GM10847 (cell line): ENCODE data around the gene ARHGAP8.

Experiments used
- POLR2A ChIP-seq: IDR thresholded peaks from 2 replicates; pipeline ENCODE4 v1.6.1; 2011; ENCODE audit not compliant: insufficient read length; ENCODE audit errors: extremely low read depth

The ARHGAP8 gene

GRCh38 chr22:44819966-44820631, 67.7 kb downstream of the ARHGAP8 start:
- TF ChIP-seq POLR2A = no peak

DNA sequence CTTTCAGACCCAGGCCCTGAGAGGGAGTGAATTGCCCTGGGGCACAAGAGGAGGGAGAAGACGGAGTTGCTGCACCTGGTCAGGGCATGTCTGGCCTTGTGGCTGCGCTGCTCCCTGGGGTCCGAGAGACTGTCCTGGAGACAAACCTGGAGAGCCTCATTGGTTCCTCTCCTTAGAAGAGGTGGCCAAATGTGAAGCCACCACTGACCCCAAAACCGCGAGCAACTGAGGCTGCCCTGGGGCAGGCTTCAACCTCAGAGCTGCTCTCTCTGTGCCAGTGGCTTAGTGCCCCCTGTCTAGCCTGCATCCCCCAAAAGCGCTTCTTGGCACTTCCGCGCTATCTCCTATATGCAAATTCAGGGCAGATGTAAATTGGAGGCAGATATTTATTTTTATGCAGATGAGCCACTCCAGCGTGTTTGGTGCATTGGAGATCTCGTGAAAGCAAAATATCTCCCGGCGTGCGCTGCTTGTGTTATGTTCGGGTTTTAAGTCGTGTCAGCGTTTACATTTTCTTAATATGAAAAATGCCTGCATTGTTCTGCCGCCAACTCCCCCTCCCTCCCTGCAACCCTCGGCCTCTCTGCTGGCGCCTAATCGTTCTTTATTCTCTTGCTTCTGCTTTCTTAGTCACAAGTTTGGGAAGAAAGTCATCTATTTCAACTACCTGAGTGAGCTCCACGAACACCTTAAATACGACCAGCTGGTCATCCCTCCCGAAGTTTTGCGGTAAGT, 69.5 kb downstream of the ARHGAP8 start:
- TF ChIP-seq POLR2A = no peak

- no peak for TF ChIP-seq POLR2A
Observed at GRCh38 chr22:44822534-44822933, 70.2 kb downstream of the ARHGAP8 start.

DNA sequence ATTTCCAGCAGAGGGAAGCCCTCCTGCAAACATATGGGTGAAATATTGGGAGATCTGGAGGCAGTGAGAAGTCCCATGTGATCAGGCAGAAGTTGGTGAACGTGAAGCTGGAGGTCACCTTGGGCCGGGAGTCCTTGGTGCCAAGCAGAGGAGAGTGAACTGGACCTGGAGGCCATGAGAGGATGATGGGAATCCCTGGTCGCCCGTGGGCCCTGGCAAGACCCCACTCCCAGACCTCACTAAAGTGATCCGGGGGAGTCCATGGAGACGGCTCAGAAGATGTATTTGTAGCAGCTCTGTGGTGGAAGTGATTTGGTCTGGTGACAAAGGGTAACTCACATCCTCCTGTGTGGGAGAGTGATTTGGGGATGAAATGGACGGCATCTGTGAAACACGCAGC, 71.0 kb downstream of the ARHGAP8 start:
- TF ChIP-seq POLR2A = no peak

DNA sequence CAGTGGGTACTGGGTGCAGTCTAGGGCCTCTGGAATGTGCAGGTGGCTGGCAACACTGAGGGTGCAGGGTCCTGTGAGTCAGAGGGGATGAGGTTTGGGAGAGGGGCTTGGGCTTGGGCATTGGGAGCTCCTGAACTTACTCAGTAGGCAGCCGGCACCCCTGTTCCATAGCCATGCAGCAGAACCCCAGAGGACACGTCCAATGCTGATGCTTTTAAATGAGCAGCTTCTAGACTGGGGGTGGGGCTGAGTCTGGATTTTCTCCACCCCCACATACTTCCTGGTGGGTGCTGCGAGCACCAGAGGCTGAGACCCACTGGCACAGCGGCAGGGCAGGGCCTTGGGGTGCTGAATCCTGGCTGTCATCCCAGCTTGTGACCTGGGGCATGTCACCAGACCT, 71.4 kb downstream of the ARHGAP8 start:
- no peak for TF ChIP-seq POLR2A

- TF ChIP-seq POLR2A = no peak
Observed at GRCh38 chr22:44824271-44824670, 71.9 kb downstream of the ARHGAP8 start.

- no peak for TF ChIP-seq POLR2A
Observed at GRCh38 chr22:44825310-44826150, 73.2 kb downstream of the ARHGAP8 start.

DNA sequence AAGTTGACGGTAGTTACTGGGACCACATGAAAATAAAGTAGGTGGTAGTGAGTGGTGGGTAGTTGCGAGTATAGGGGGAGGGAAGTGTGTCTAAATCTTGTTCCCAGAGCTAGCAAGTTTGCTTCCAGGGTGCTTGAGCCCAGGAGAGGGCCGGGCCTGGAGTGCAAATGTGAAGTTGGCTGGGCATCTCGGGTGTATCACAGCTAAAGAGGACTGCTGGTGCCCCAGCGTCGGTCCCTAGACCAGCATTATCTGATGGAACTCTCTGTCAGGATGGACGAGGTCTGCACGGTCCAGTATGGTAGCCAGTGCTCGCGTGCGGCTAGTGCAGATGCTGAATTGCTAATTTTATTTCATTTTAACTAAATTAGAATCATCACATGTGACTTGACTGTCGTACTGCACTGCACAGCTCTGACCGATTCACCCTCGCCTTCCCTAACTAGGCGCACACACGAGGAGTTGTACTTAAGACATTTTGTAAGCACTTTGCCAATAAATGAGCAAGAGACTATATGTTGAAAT, 75.4 kb downstream of the ARHGAP8 start:
- no peak for TF ChIP-seq POLR2A

DNA sequence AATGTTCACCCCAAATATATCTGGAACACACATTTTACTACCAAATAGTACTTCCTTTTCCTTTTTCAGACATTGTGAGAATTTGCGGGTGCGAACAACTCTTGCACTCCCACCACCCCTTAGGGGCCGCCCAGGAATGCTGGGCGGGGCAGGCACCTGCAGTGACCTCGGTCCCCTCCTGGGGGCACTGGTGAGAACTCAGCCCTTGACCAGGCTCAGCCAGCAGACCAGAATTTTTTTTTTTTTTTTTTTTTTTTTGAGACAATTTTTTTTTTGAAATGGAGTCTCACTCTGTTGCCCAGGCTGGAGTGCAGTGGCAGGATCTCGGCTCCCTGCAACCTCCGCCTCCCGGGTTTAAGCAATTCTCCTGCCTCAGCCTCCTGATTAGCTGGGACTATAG, 75.8 kb downstream of the ARHGAP8 start:
- no peak for TF ChIP-seq POLR2A

GRCh38 chr22:44831885-44832284, 79.5 kb downstream of the ARHGAP8 start:
- no peak for TF ChIP-seq POLR2A

DNA sequence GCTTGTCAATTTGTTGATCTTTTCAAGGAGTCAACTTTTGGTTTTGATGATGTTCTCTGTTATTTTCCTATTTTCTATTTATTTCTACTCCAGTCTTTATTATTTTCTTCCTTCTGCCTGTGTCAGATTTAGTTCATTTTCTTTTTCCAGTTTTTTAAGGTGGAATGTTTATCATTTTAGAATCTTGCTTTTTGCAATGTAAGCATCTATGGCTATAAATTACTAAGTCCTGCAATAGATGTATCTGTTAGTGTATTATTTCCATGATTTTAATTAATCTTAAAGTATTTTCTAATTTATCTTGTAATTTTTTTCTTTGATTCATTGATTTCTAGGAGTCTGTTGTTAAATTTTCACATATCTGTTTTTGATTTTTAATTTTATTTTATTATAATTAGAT, 81.7 kb downstream of the ARHGAP8 start:
- TF ChIP-seq POLR2A = no peak

GRCh38 chr22:44837481-44837880, 85.1 kb downstream of the ARHGAP8 start:
- no peak for TF ChIP-seq POLR2A

DNA sequence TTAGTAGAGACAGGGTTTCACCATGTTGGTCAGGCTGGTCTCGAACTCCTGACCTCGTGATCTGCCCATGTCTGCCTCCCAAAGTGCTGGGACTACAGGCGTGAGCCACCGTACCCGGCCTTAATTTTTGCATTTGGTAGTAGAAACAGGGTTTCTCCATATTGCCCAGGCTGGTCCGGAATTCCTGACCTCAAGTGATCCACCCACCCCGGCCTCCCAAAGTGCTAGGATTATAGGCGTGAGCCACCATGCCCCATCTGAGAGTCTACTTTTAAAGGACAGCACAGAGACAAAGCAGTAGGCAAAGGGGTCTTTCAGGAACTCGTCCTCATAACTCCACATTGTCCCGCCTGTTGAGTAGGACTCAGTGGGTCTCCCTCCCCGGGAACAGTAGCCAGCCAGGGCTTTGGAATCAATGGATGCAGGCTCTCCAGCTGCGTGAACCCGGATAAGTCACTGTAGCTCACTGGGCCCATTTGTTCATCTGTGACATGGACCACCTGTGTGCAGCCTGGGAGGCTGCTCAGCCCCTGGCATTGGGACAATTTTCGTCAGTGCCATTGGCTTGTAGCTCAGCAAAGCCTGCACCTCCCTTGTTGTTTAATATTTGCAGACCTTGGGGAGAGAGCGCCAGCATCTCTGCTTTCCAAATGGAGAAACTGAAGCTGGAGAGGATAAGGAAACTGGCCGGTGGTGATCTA, 86.1 kb downstream of the ARHGAP8 start:
- TF ChIP-seq POLR2A = no peak

- no peak for TF ChIP-seq POLR2A
Observed at GRCh38 chr22:44839061-44839460, 86.7 kb downstream of the ARHGAP8 start.

DNA sequence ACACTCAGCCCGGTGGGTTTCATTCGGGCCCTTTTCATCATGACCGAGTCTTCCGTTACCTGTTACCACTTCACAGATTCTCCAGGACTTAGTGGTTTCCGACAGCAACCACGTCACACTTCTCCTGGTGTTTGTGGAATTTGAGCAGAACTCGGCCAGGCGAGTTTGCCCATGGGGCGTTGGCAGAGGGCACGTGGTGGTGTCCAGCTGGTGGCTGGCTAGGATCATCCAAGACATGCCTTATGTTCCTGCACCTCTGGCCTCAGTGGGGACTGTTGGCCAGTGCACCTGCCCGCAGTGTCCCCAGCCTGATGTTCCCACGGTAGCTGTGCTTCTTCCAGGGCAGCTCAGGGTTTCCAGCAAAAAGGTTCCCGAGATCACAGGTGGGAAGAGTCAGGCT, 87.3 kb downstream of the ARHGAP8 start:
- TF ChIP-seq POLR2A = no peak
